Kidney tubule cell (primary cell): ENCODE results near the gene IL12A.
A peak's percentile ranks its signal among the peaks of the same experiment; 100 is the strongest.

Experiments
- DNase-seq: peaks from one replicate; pipeline ENCODE4 v3.0.0-alpha.2; 2018; ENCODE audit warnings: low spot score

Gene IL12A

GRCh38 chr3:160027541-160028195, 39.0 kb downstream of the IL12A start:
- peak; percentile 57 for DNase-seq

DNA sequence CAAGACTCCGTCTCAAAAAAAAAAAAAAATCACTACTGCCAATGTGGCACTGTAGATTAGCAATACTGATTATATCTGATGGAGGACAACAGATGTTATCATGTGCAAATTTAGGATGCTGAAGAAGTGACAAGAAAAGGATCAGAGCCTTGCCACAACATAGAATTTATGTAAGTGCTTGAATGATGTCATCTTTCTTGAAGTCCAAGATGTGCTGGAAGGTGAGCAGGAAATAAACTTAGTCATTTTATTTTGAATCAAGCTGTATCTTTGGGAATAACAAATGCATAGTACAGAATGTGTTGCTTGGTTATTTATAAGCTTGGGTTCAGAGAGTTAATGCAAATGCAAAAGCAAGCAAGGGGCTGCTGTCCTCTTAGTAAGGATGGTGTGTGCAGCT, 47.1 kb downstream of the IL12A start:
- no peak for DNase-seq

DNA sequence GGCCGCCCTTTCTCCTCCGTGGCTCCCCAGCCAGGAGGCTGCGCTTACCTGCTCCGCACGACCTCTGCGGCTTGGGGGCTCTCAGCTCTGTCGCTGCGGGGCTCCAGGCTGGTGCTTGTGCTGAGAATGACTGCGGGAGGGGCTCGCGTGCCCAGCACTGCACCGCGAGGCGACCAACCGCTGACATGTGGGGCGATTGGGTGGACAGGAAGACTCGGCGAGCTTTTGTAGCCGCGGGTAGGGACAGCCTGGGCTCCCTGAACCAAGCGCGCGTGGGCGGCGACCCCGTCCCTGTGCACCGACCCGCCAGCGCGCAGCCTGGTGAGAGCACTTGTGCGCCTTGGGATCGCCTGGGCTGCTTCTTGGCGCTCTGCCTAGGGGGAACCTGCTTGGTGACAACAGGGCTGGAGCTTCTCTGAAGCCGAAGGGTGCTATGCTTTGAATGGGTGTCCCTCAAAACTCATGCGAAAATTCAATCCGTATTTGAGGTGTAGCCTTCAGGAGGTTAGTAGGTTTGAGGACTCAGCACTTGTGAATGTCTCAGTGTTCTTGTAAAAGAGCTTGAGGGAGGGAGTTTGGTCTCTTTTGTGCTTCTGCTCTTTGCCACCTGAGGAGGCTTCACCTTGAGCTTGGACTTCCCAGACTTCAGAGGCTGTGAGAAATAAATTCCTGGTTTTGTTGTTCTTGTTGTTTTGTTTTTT, 50.4 kb downstream of the IL12A start:
- DNase-seq: no peak

GRCh38 chr3:160040181-160040580, 51.5 kb downstream of the IL12A start:
- DNase-seq: peak; percentile 35

DNA sequence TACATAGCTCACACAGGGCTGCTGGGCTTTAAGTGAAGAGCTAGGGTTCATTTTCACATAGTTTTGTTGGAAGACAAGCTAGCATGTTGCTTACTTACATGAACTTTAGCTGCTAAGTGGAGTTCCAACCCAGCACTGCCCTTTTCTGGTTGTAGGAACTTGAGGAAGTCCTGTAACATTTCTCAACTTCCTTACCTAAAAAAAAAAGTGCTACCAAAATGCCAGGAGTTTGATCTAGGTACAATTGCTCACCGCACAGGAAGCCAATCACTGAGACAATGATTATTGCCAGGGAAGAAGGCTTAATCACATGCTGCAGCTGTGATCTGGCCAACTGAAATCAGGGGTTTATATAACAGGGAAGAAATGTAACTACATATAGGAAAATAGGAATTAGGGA, 52.8 kb downstream of the IL12A start:
- DNase-seq: no peak

DNA sequence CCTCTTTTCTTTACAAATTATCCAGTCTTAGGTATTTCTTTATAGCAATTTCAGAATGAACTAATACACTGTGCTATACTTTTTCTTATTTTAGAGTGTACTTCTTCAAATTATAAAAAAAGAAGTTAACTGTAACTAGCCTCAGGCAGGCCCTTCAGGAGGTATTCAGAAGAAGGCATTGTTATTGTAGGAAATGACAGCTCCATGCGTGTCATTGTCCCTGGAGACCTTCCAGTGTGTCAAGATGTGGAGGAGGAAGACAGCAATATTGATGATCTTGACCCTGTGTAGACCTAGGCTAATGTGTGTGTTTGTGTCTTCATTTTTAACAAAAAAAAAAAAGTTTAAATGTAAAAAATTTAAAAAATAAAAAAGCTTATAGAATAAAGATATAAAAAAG, 55.5 kb downstream of the IL12A start:
- no peak for DNase-seq
